Heart right ventricle (tissue), 16 donors: Measurements from ENCODE around the gene EIF4E2. TPM values are rescaled to one million over a fixed set of nuclear protein-coding genes. Genes with fewer than 3 reads are reported as not detected.

ENCODE experiments used
- ATAC-seq, 8 donors: fragments of 200-7000 bp; cut with Tn5 transposase; one replicate each; pipeline ENCODE4 v1.9.1; 2020; ENCODE audit warnings: mild to moderate bottlenecking in 8 of 8, moderate library complexity in 8 of 8, moderate number of reproducible peaks in 1 of 8
- DNase-seq, 2 donors: peaks; one replicate each; pipeline ENCODE4 v3.0.0-alpha.2; 2020
- H3K27ac ChIP-seq, 10 donors: fragments of 200-600 bp; sonication (generic) in 2 of 10; one replicate each; pipeline versions ENCODE4 v1.5.0 to v1.8.0; 2020 to 2022; ENCODE audit warnings: mild to moderate bottlenecking in 3 of 10
- H3K27me3 ChIP-seq, 7 donors: fragments of 200-600 bp; one replicate each; pipeline ENCODE4 v1.8.0; 2021 to 2022; ENCODE audit warnings: mild to moderate bottlenecking in 2 of 7
- H3K36me3 ChIP-seq, 9 donors: fragments of 200-600 bp; sonication (generic) in 1 of 9; one replicate each; pipeline versions ENCODE4 v1.5.0 to v1.8.0; 2020 to 2022; ENCODE audit warnings: mild to moderate bottlenecking in 2 of 9
- H3K4me1 ChIP-seq, 9 donors: fragments of 200-600 bp; sonication (generic) in 1 of 9; one replicate each; pipeline versions ENCODE4 v1.5.0 to v1.8.0; 2020 to 2022; ENCODE audit warnings: mild to moderate bottlenecking in 4 of 9
- H3K4me3 ChIP-seq, 10 donors: fragments of 200-600 bp; sonication (generic) in 2 of 10; one replicate each; pipeline versions ENCODE4 v1.5.0 to v1.8.0; 2020 to 2022; ENCODE audit warnings: mild to moderate bottlenecking in 7 of 10, moderate library complexity in 2 of 10
- H3K9me3 ChIP-seq, 11 donors: fragments of 200-600 bp in 10 of 11; sonication (generic) in 2 of 11; one replicate each; pipeline versions ENCODE4 v1.5.0 to v1.8.0; 2013 to 2022; ENCODE audit warnings: mild to moderate bottlenecking in 2 of 11, control low read depth in 1 of 11, moderate library complexity in 1 of 11
- WGBS, 2 donors: extraction: QIAGEN DNeasy Blood & Tissue Kit; methylation state at CpG; one replicate each; pipeline ENCODE4 v1.1.7; 2013; ENCODE audit warnings: inconsistent platforms in 1 of 2; 5-methylcytosine and 5-hydroxymethylcytosine counted together
- intact Hi-C, 10 donors: fragments of 100-400 bp; cut with DNase I; formaldehyde crosslinking; loops; one replicate each; pipeline versions ENCODE4 v1.11.1 to v1.14.2; 2022
- polyA plus RNA-seq, 2 donors: library from polyadenylated mRNA; stranded (reverse); fragments of 200-250 nt; gene quantifications; one replicate each; pipeline ENCODE4 v1.2.3, GENCODE V29; 2013
- total RNA-seq, 10 donors: library from RNA; stranded (reverse); fragmentation: NEBNext Ultra II Directional in 3 of 10; extraction: Animal tissue kit (Norgen Biotek cat#: 25700) in 3 of 10; gene quantifications; one replicate each; pipeline versions ENCODE4 v1.2.1 to v1.2.4, GENCODE V29; 2021 to 2023
- TF ChIP-seq, protein P1 (sequence below), 9 donors: fragments of 200-600 bp; sonication (generic) in 2 of 9; IDR thresholded peaks; one replicate each; pipeline versions ENCODE4 v1.5.0 to v1.8.0; 2021 to 2022; ENCODE audit warnings: antibody characterized with exemption in 9 of 9, mild to moderate bottlenecking in 5 of 9, moderate library complexity in 1 of 9
- donor health status: Arrhythmogenic right ventricular cardiomyopathy.
- donor health status: ischemic (EF 13 %, LVEDD 7.1; RV severe dilation, severe dysfunction).
- donor health status: healthy with polysubstance abuse.
- donor health status: DM: no; HTN: yes; CAD: no.
- donor health status: DM: no; HTN: no; CAD: no.
- donor health status: ischemic (EF 25% LVEDD 6.9; RV normal size, moderate dysfunction).
- donor health status: ischemic (EF 25% LVEDD 5.7; RV mildly dilated, moderate dysfunction).
- donor health status: healthy.
- donor health status: DM: yes; HTN: yes; CAD: no.
- donor health status: Ischemic cardiomyopathy.
- donor health status: ischemic (EF 35%, LVEDD 5.7; RV mildly dilated, moderate dysfunction).
- donor health status: nonischemic (EF 11% LVEDD 7.7; RV severe dilation, severe dysfunction).
- donor health status: DM: yes; HTN: yes; CAD: no.
- donor health status: PGD.
- donor health status: ischemic (EF 29% LVEDD 5.4; RV normal size, mild dysfunction).
- donor health status: nonischemic (EF 23%, LVEDD 6.1; RV moderate dilation, normal function).

Gene EIF4E2
- total and polyA plus RNA-seq, 12 donors: 30.3 to 58.1 (median 40.2) TPM

DNA sequence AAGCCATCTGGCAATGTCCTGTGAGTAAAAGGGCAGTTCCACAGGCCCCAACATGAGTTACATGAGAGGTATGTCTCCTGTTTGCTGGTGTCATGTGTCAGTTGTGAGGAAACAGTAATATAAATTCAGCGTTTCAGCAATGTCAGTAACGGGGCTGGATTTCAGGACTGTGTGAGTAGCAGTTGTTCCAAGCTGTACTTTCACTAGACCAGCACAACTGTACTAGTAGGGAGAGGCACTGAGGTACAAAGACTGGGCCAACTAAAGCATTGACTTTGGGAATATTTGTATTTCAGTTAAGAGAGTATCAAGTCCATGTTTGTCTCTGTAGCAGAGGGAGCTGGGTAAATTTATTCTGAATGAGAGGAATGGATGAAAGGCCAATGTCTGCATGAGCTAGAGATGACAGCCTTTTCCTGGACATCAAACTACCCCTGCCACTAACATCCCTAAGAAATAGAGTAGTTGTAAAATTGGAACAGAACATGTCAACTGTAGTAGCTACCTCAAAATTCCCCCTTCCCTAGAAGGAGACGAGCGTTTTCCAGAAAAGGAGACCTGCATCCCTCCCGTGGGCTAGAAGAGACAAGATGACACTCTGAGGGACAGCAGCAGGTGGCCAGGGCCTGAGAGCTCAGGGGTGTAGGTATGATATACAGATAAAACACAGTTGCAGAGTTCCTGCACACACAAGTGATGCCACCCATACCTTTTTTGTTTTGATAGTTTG lies 24.4 kb downstream of the EIF4E2 start:
- Histone ChIP-seq H3K27me3 (no peaks in the 10 kb centered on the region), H3K27ac (no peak overlapping the region), H3K4me3 (no peak overlapping the region), H3K4me1 (peaks cover 0 to 14% (median 0%) of the 10 kb centered on the region in 9 donors), H3K36me3 (peaks cover 0 to 88% (median 49%) of the 10 kb centered on the region in 9 donors), H3K9me3 (no peaks in the 10 kb centered on the region)
- intact Hi-C loops: no loop called here
- no peak for DNase-seq
- ATAC-seq: no peak
- 94 to 96% methylated on average over 5 of the region's 5 CpGs for WGBS, 2 donors
- TF ChIP-seq, protein P1, sequence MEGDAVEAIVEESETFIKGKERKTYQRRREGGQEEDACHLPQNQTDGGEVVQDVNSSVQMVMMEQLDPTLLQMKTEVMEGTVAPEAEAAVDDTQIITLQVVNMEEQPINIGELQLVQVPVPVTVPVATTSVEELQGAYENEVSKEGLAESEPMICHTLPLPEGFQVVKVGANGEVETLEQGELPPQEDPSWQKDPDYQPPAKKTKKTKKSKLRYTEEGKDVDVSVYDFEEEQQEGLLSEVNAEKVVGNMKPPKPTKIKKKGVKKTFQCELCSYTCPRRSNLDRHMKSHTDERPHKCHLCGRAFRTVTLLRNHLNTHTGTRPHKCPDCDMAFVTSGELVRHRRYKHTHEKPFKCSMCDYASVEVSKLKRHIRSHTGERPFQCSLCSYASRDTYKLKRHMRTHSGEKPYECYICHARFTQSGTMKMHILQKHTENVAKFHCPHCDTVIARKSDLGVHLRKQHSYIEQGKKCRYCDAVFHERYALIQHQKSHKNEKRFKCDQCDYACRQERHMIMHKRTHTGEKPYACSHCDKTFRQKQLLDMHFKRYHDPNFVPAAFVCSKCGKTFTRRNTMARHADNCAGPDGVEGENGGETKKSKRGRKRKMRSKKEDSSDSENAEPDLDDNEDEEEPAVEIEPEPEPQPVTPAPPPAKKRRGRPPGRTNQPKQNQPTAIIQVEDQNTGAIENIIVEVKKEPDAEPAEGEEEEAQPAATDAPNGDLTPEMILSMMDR (IDR thresholded peaks at IDR 0.05): no peak

DNA sequence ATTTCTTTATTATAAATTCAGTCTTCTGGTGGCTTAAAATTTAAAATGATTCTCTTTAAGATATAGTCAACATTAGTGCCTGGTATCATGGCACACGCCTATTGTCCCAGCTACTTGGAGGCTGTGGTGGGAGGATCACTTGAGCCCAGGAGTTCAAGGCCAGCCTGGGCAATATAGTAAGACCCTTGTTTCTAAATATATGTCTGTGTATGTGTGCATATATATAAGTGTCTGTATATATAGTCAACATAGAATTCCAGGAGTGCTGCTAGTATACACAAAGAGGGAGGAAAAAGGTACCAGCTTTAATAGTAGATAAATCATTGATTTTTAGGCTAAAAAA lies 24.9 kb downstream of the EIF4E2 start:
- Histone ChIP-seq H3K4me1 (peaks cover 0 to 14% (median 0%) of the 10 kb centered on the region in 9 donors), H3K27ac (no peak overlapping the region), H3K4me3 (no peak overlapping the region), H3K9me3 (no peaks in the 10 kb centered on the region), H3K36me3 (peaks cover 0 to 85% (median 44%) of the 10 kb centered on the region in 9 donors), H3K27me3 (no peaks in the 10 kb centered on the region)
- 98 to 100% methylated on average over 1 of the region's 1 CpG for WGBS, 2 donors
- DNase-seq: no peak
- TF ChIP-seq, protein P1 (IDR thresholded peaks at IDR 0.05): no peak
- no peak for ATAC-seq
- intact Hi-C loops: no loop called here

DNA sequence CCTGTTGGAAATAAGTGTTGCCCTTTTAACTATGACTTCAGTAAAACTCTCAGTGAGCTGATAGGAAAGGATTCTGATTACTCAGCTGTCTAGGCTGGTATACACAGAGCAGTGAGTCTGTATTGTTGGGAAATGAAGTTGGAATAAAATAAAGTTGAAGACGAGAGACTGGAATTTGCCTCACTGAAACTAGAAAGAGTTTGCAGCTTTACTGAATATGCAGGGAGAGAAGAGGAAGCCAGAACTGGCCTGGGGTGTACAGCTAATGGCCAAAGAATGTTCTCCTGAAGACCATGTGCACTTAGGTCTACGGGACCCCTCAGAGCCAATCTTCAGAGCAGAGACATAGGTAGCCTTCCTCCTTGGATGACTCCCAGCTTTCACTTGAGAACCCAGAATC lies 26.5 kb downstream of the EIF4E2 start:
- DNase-seq: no peak
- H3K27ac ChIP-seq: peak overlapping the region in 1 of 10 donors; percentile 8
- TF ChIP-seq, protein P1 (IDR thresholded peaks at IDR 0.05): no peak
- no peak overlapping the region for H3K4me3 ChIP-seq
- H3K36me3 ChIP-seq: peaks cover 0 to 85% (median 44%) of the 10 kb centered on the region in 9 donors
- intact Hi-C loops: no loop called here
- peak in 1 of 8 donors; percentile 21 for ATAC-seq
- H3K27me3 ChIP-seq: no peaks in the 10 kb centered on the region
- H3K4me1 ChIP-seq: peaks cover 0 to 14% (median 0%) of the 10 kb centered on the region in 9 donors
- WGBS, 2 donors: 87 to 94% methylated on average over 2 of the region's 2 CpGs
- no peaks in the 10 kb centered on the region for H3K9me3 ChIP-seq

DNA sequence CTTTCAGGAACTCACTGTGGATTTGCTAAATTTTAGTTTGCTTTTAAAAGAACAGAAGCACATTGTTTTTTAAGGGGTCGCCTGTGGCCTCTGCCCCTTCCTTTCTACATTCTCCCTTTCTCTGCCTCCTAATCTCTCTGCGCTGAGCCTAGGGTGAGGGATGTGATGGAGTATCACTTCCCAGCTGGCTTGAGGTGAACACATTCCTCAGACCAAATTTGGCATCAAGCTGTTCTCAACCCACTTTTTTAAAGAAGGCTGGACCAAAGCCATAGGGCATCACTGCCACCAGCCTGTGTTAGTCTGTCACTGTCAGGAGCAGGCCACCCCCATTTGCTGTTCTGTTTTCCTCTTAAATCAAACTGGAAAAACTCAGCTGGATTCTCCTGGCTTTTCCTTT lies 27.4 kb downstream of the EIF4E2 start:
- no peaks in the 10 kb centered on the region for H3K27me3 ChIP-seq
- intact Hi-C loops: no loop called here
- WGBS, 2 donors: 87 to 88% methylated on average over 2 of the region's 2 CpGs
- H3K4me1 ChIP-seq: peaks cover 0 to 14% (median 0%) of the 10 kb centered on the region in 9 donors
- ATAC-seq: no peak
- DNase-seq: no peak
- TF ChIP-seq, protein P1 (IDR thresholded peaks at IDR 0.05): no peak
- H3K9me3 ChIP-seq: no peaks in the 10 kb centered on the region
- peaks cover 0 to 85% (median 38%) of the 10 kb centered on the region in 9 donors for H3K36me3 ChIP-seq
- no peak overlapping the region for H3K4me3 ChIP-seq
- H3K27ac ChIP-seq: no peak overlapping the region
